ENCODE measurements around the gene ADIPOR1.

DNA sequence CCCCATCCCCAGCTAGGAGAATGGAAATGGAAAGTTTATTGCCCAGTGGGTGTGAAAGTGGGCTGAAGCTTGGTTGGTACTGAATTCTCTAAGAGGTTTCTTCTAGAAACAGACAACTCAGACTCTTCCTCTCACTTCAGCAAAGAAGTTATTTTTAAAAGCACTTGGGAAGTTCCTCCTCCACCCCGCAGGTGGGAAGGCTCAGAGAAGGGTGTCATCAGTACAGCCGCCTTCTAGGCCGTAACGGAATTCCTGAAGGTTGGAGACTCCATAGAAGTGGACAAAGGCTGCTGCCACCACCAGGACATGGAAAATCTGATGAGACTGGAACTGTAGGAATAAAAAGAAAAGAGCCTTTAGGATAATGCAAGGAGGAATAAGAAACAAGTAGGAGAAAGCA lies 16.7 kb downstream of the ADIPOR1 start:
- no peak for TF ChIP-seq CTCF (IDR thresholded peaks at IDR 0.05)
- TF ChIP-seq POLR2A (IDR thresholded peaks at IDR 0.05) = no peak
